HCT116 (cell line): ENCODE measurements around the gene MICOS13. TPM values are rescaled to one million over a fixed set of nuclear protein-coding genes. Genes with fewer than 3 reads are reported as not detected.
A peak's percentile ranks its signal among the peaks of the same experiment; 100 is the strongest.

ENCODE experiments used
- ATAC-seq: fragments of 200-7000 bp; cut with Tn5 transposase; 2 replicates; pipeline ENCODE4 v1.9.1; 2020; ENCODE audit warnings: mild to moderate bottlenecking, moderate library complexity
- BruUV-seq: library from RNA; stranded (reverse); fragments of 400-500 nt; replicated peaks from 2 replicates; lab custom pipeline; 2021; lab: Mats Ljungman, UMichigan
- CTCF ChIA-PET: fragments of 300-600 bp; sonication (Branson Sonifier 250); formaldehyde crosslinking; loops from one replicate; lab custom pipeline; 2021; ENCODE audit warnings: antibody characterized with exemption; lab: Charles Lee
- POLR2A ChIA-PET: fragments of 300-600, 350-600 bp; sonication (Branson Sonifier 250); formaldehyde crosslinking; loops from one replicate; lab custom pipeline; 2021; ENCODE audit warnings: antibody characterized with exemption; lab: Charles Lee
- RAD21 ChIA-PET, 2 experiments: fragments of 300-600 bp; sonication (Branson Sonifier 250); formaldehyde crosslinking; loops; one replicate each; lab custom pipeline; 2023; ENCODE audit warnings: low total read pairs in 2 of 2; ENCODE audit not compliant: uncharacterized antibody in 2 of 2, unreplicated experiment in 2 of 2, low non-redundant PET in 1 of 2; lab: Charles Lee
- DNase-seq: peaks from one replicate; pipeline ENCODE4 v3.0.0-alpha.2; 2010; ENCODE audit warnings: low read depth, low spot score
- H2AFZ ChIP-seq: fragments of 200-600 bp; shearing (Covaris generic), sonication (generic); 2 replicates; pipeline ENCODE4 v1.6.1; 2017; ENCODE audit warnings: low read depth, mixed run types, mixed read lengths, antibody characterized with exemption, low read length; ENCODE audit not compliant: poor library complexity, severe bottlenecking
- H3K27ac ChIP-seq: 2 replicates; pipeline ENCODE4 v1.5.1; 2012; ENCODE audit warnings: low read depth, low read length
- H3K27me3 ChIP-seq: fragments of 200-600 bp; sonication (generic); 2 replicates; pipeline ENCODE4 v1.6.1; 2016; ENCODE audit warnings: mixed run types, low read length, mixed read lengths; ENCODE audit not compliant: insufficient read depth
- H3K36me3 ChIP-seq, 2 experiments: fragments of 200-500 bp in 1 of 2; fragments of 200-600 bp in 1 of 2; sonication (Bioruptor generic) in 1 of 2; sonication (generic) in 1 of 2; 2 replicates each; pipeline versions ENCODE4 v1.5.1 to v1.6.1; 2014 to 2016; ENCODE audit warnings: low read length in 2 of 2, inconsistent platforms in 1 of 2, mixed read lengths in 1 of 2, mixed run types in 1 of 2; ENCODE audit not compliant: insufficient read depth in 2 of 2, control insufficient read depth in 1 of 2
- H3K4me1 ChIP-seq, 2 experiments: fragments of 200-600 bp in 1 of 2; sonication (generic) in 1 of 2; 2 replicates each; pipeline versions ENCODE4 v1.5.1 to v1.6.1; 2012 to 2017; ENCODE audit warnings: low read length in 2 of 2, inconsistent platforms in 1 of 2, mild to moderate bottlenecking in 1 of 2, mixed read lengths in 1 of 2, mixed run types in 1 of 2, moderate library complexity in 1 of 2; ENCODE audit not compliant: insufficient read depth in 2 of 2, control insufficient read depth in 1 of 2
- H3K4me2 ChIP-seq: fragments of 200-600 bp; sonication (generic); 2 replicates; pipeline ENCODE4 v1.6.1; 2017; ENCODE audit warnings: mixed run types, low read length, mixed read lengths
- H3K4me3 ChIP-seq, 2 experiments: fragments of 200-600 bp in 1 of 2; sonication (generic) in 1 of 2; replicated peaks in 1 of 2; 2 replicates each; pipeline ENCODE4 v1.5.1; 2011 to 2016; ENCODE audit warnings: low read length in 2 of 2, control low read depth in 1 of 2, low read depth in 1 of 2, mild to moderate bottlenecking in 1 of 2, mixed read lengths in 1 of 2, mixed run types in 1 of 2
- H3K79me2 ChIP-seq: fragments of 200-600 bp; sonication (generic); 2 replicates; pipeline ENCODE4 v1.6.1; 2017; ENCODE audit warnings: mild to moderate bottlenecking, mixed run types, low read length, moderate library complexity, mixed read lengths; ENCODE audit not compliant: insufficient read depth
- H3K9ac ChIP-seq: fragments of 200-600 bp; sonication (generic); 2 replicates; pipeline ENCODE4 v1.6.1; 2016; ENCODE audit warnings: low read length, mixed read lengths
- H3K9me2 ChIP-seq: fragments of 200-600 bp; sonication (generic), shearing (Covaris generic); 2 replicates; pipeline ENCODE4 v1.6.1; 2017; ENCODE audit warnings: mixed run types, mild to moderate bottlenecking, moderate library complexity; ENCODE audit not compliant: insufficient read depth
- H3K9me3 ChIP-seq, 2 experiments: fragments of 200-500 bp in 1 of 2; fragments of 200-600 bp in 1 of 2; sonication (Bioruptor generic) in 1 of 2; sonication (generic) in 1 of 2; 2 replicates each; pipeline ENCODE4 v1.6.1; 2014 to 2017; ENCODE audit warnings: low read length in 2 of 2, mixed read lengths in 2 of 2, inconsistent platforms in 1 of 2, low read depth in 1 of 2, mild to moderate bottlenecking in 1 of 2, mixed run types in 1 of 2, moderate library complexity in 1 of 2; ENCODE audit not compliant: control insufficient read depth in 1 of 2, insufficient read depth in 1 of 2
- H4K20me1 ChIP-seq: fragments of 200-600 bp; sonication (generic), shearing (Covaris generic); 2 replicates; pipeline ENCODE4 v1.6.1; 2017; ENCODE audit warnings: mixed run types, mild to moderate bottlenecking, moderate library complexity; ENCODE audit not compliant: insufficient read depth
- ATF3 ChIP-seq: IDR thresholded peaks from 2 replicates; pipeline ENCODE4 v1.6.1; 2012
- CBX3 ChIP-seq: IDR thresholded peaks from 2 replicates; pipeline ENCODE4 v1.6.1; 2012; ENCODE audit warnings: low read depth
- ELF1 ChIP-seq: IDR thresholded peaks from 2 replicates; pipeline ENCODE4 v1.6.1; 2012; ENCODE audit warnings: low read depth, borderline replicate concordance
- FOSL1 ChIP-seq: IDR thresholded peaks from 2 replicates; pipeline ENCODE4 v1.6.1; 2012; ENCODE audit warnings: low read depth
- POLR2A ChIP-seq: IDR thresholded peaks from 2 replicates; pipeline ENCODE4 v1.7.0; 2011; ENCODE audit warnings: borderline replicate concordance; ENCODE audit not compliant: insufficient read depth, insufficient read length; ENCODE audit errors: extremely low read depth
- POLR2AphosphoS5 ChIP-seq: IDR thresholded peaks from 2 replicates; pipeline ENCODE4 v1.6.1; 2011; ENCODE audit warnings: mild to moderate bottlenecking, low read depth, low read length, moderate library complexity
- RAD21 ChIP-seq: IDR thresholded peaks from 2 replicates; pipeline ENCODE4 v1.6.1; 2012; ENCODE audit warnings: low read depth, mild to moderate bottlenecking
- REST ChIP-seq: IDR thresholded peaks from 2 replicates; pipeline ENCODE4 v1.6.1; 2012; ENCODE audit warnings: low read depth
- SIN3A ChIP-seq: IDR thresholded peaks from 2 replicates; pipeline ENCODE4 v1.6.1; 2012; ENCODE audit warnings: low read depth
- SP1 ChIP-seq: IDR thresholded peaks from 2 replicates; pipeline ENCODE4 v1.6.1; 2012; ENCODE audit warnings: low read depth
- SRF ChIP-seq: IDR thresholded peaks from 2 replicates; pipeline ENCODE4 v1.6.1; 2012; ENCODE audit warnings: low read depth
- TCF7L2 ChIP-seq: IDR thresholded peaks from 2 replicates; pipeline ENCODE4 v1.7.0; 2011; ENCODE audit warnings: borderline replicate concordance, inconsistent platforms; ENCODE audit not compliant: insufficient read depth, insufficient read length; ENCODE audit errors: extremely low read depth
- ZBTB33 ChIP-seq: IDR thresholded peaks from 2 replicates; pipeline ENCODE4 v1.6.1; 2011; ENCODE audit warnings: mild to moderate bottlenecking, low read length, moderate library complexity; ENCODE audit not compliant: insufficient replicate concordance; ENCODE audit errors: extremely low read depth
- ZFX ChIP-seq: fragments of 450-650 bp; IDR thresholded peaks from 2 replicates; pipeline ENCODE4 v1.6.1; 2017
- ZNF274 ChIP-seq: fragments of 200-500 bp; sonication (Bioruptor generic); IDR thresholded peaks from 2 replicates; pipeline ENCODE4 v1.6.1; 2014; ENCODE audit warnings: mild to moderate bottlenecking, low read depth, low read length, inconsistent platforms
- intact Hi-C: fragments of 100-400 bp; cut with micrococcal nuclease; formaldehyde crosslinking; loops from 2 replicates; pipeline ENCODE4 v1.10.0; 2022
- total RNA-seq: library from RNA; stranded (reverse); gene quantifications from one replicate; pipeline ENCODE4 v1.2.1, GENCODE V29; 2021; ENCODE audit not compliant: unreplicated experiment

The MICOS13 gene
- total RNA-seq, 1 experiment from 2014 or later = 61.6 TPM

GRCh38 chr19:5711713-5712161 lies 31.4 kb upstream of the MICOS13 start:
- H3K36me3 ChIP-seq = peaks cover 42 to 50% of the 10 kb centered on the region in 2 experiments; a peak in 3 of 4 replicates
- BruUV-seq = no TSS peak
- H3K9me3 ChIP-seq = no peaks in the 10 kb centered on the region
- TF ChIP-seq ZNF274 = no peak
- TF ChIP-seq POLR2AphosphoS5 = 0 out of 2 replicates have a peak, but pooled peaks have one; percentile 1
- CTCF ChIA-PET = interaction anchor here (1.2 kb wide), 1 partner anchor 22 kb away, joined by 4 read pairs; no protein-coding TSS in a partner anchor
- POLR2A ChIA-PET = interaction anchor here (1.0 kb wide), 1 partner anchor 12 kb away, joined by 3 read pairs; no protein-coding TSS in a partner anchor
- H3K79me2 ChIP-seq = peaks cover 56% of the 10 kb centered on the region
- H3K27me3 ChIP-seq = no peaks in the 10 kb centered on the region
- H4K20me1 ChIP-seq = 0 out of 2 replicates have a peak, but pooled peaks cover 2% of the 10 kb centered on the region
- H3K27ac ChIP-seq = no peak overlapping the region
- ATAC-seq (no peak), DNase-seq (no peak)
- H3K4me2 ChIP-seq = no peak overlapping the region
- intact Hi-C loops = no loop called here
- no peak overlapping the region for H3K4me3 ChIP-seq
- no peak overlapping the region for H3K9ac ChIP-seq
- RAD21 ChIA-PET = no interaction called here
- no peaks in the 10 kb centered on the region for H3K4me1 ChIP-seq
- H3K9me2 ChIP-seq = no peaks in the 10 kb centered on the region
- no peak overlapping the region for H2AFZ ChIP-seq

GRCh38 chr19:5711025-5711424 lies 30.7 kb upstream of the MICOS13 start:
- no peak for ATAC-seq
- Histone ChIP-seq H2AFZ (no peak overlapping the region), H3K4me2 (no peak overlapping the region), H3K27me3 (no peaks in the 10 kb centered on the region)
- CTCF ChIA-PET = no interaction called here
- no peak for DNase-seq
- BruUV-seq = no TSS peak
- TF ChIP-seq POLR2A (no peak), ZNF274 (no peak), SRF (no peak), REST (no peak), ELF1 (no peak), FOSL1 (no peak), ATF3 (no peak), RAD21 (no peak), TCF7L2 (no peak), SP1 (no peak), ZBTB33 (no peak), ZFX (no peak), CBX3 (no peak), SIN3A (no peak)
- TF ChIP-seq, all 23 proteins: peak for 0
- Histone ChIP-seq H3K9me3 (no peaks in the 10 kb centered on the region), H3K9ac (no peak overlapping the region), H3K4me1 (no peaks in the 10 kb centered on the region), H3K79me2 (peaks cover 49% of the 10 kb centered on the region), H4K20me1 (0 out of 2 replicates have a peak, but pooled peaks cover 2% of the 10 kb centered on the region), H3K4me3 (no peak overlapping the region), H3K36me3 (peaks cover 43 to 55% of the 10 kb centered on the region in 2 experiments; a peak in 3 of 4 replicates), H3K9me2 (no peaks in the 10 kb centered on the region), H3K27ac (no peak overlapping the region)
- intact Hi-C loops = no loop called here
- ChIA-PET RAD21 (no interaction called here), POLR2A (no interaction called here)
